Loucy (cell line): ENCODE results near the gene FGD6.

Experiments
- H2AFZ ChIP-seq: fragments of 200-600 bp; sonication (generic); 2 replicates; pipeline ENCODE4 v1.6.0; 2016; ENCODE audit warnings: antibody characterized with exemption, mild to moderate bottlenecking, low read length, moderate library complexity
- H3F3A ChIP-seq: fragments of 200-600 bp; 2 replicates; pipeline ENCODE4 v1.6.0; 2016; ENCODE audit warnings: antibody characterized with exemption, low read depth, mild to moderate bottlenecking
- H3K27me3 ChIP-seq: fragments of 200-600 bp; sonication (generic); 2 replicates; pipeline ENCODE4 v1.6.1; 2014; ENCODE audit warnings: low read length, mild to moderate bottlenecking; ENCODE audit not compliant: insufficient read depth, poor library complexity, severe bottlenecking
- H3K36me3 ChIP-seq: fragments of 200-600 bp; sonication (generic); 2 replicates; pipeline ENCODE4 v1.6.1; 2016; ENCODE audit warnings: low read length; ENCODE audit not compliant: insufficient read depth
- H3K4me1 ChIP-seq: fragments of 200-600 bp; sonication (generic); 2 replicates; pipeline ENCODE4 v1.5.1; 2014; ENCODE audit warnings: low read length, mild to moderate bottlenecking; ENCODE audit not compliant: insufficient read depth, poor library complexity, severe bottlenecking
- H3K4me2 ChIP-seq: fragments of 200-600 bp; sonication (generic); 2 replicates; pipeline ENCODE4 v1.6.0; 2014; ENCODE audit warnings: antibody characterized with exemption, low read length, low read depth, mild to moderate bottlenecking; ENCODE audit not compliant: poor library complexity, severe bottlenecking
- H3K4me3 ChIP-seq: fragments of 200-600 bp; sonication (generic); 2 replicates; pipeline ENCODE4 v1.5.1; 2014; ENCODE audit warnings: low read length, mild to moderate bottlenecking, mixed read lengths; ENCODE audit not compliant: poor library complexity, severe bottlenecking
- H3K79me2 ChIP-seq: fragments of 200-600 bp; sonication (generic); 2 replicates; pipeline ENCODE4 v1.6.1; 2014; ENCODE audit warnings: low read length; ENCODE audit not compliant: insufficient read depth
- H3K9ac ChIP-seq: fragments of 200-600 bp; sonication (generic); 2 replicates; pipeline ENCODE4 v1.6.0; 2014; ENCODE audit warnings: mild to moderate bottlenecking, low read depth, low read length, moderate library complexity; ENCODE audit not compliant: poor library complexity, severe bottlenecking
- H3K9me2 ChIP-seq: fragments of 200-600 bp; sonication (generic); replicated peaks from 2 replicates; pipeline ENCODE4 v1.6.1; 2016; ENCODE audit warnings: low read depth, low read length, mixed read lengths
- H3K9me3 ChIP-seq: fragments of 200-600 bp; sonication (generic); 2 replicates; pipeline ENCODE4 v1.6.1; 2014; ENCODE audit warnings: mild to moderate bottlenecking, antibody characterized with exemption, low read length, low read depth; ENCODE audit not compliant: insufficient read depth
- H4K20me1 ChIP-seq: fragments of 200-600 bp; sonication (generic); 2 replicates; pipeline ENCODE4 v1.6.0; 2014; ENCODE audit warnings: antibody characterized with exemption, low read length, mild to moderate bottlenecking; ENCODE audit not compliant: insufficient read depth, poor library complexity, severe bottlenecking
- CTCF ChIP-seq: fragments of 200-600 bp; sonication (generic); conservative IDR thresholded peaks from 2 replicates; pipeline ENCODE4 v1.5.1; 2014; ENCODE audit warnings: mild to moderate bottlenecking, antibody characterized with exemption, low read length
- EZH2phosphoT487 ChIP-seq: fragments of 200-600 bp; IDR thresholded peaks from 2 replicates; pipeline ENCODE4 v1.6.1; 2018; ENCODE audit warnings: antibody characterized with exemption, mild to moderate bottlenecking, moderate library complexity, borderline replicate concordance

FGD6 gene

GRCh38 chr12:95177201-95177768 lies 40.0 kb downstream of the FGD6 start:
- TF ChIP-seq CTCF (no peak), EZH2phosphoT487 (no peak)

GRCh38 chr12:95173392-95174251 lies 43.6 kb downstream of the FGD6 start:
- Histone ChIP-seq H3K9me2 (no peaks in the 10 kb centered on the region), H3F3A (0 out of 2 replicates have a peak, but pooled peaks cover 3% of the 10 kb centered on the region), H3K9ac (no peak overlapping the region), H4K20me1 (no peaks in the 10 kb centered on the region), H3K79me2 (no peaks in the 10 kb centered on the region), H3K4me2 (no peak overlapping the region), H3K36me3 (no peaks in the 10 kb centered on the region), H3K27me3 (no peaks in the 10 kb centered on the region), H3K4me1 (no peaks in the 10 kb centered on the region), H3K9me3 (no peaks in the 10 kb centered on the region), H3K4me3 (no peak overlapping the region), H2AFZ (no peak overlapping the region)
- TF ChIP-seq EZH2phosphoT487 (no peak), CTCF (no peak)

More at GRCh38 chr12:95177201-95177768, 40.0 kb downstream of the FGD6 start:
- Histone ChIP-seq H4K20me1 (no peaks in the 10 kb centered on the region), H3K9me3 (no peaks in the 10 kb centered on the region), H3K4me1 (no peaks in the 10 kb centered on the region), H3K79me2 (no peaks in the 10 kb centered on the region), H3K9me2 (no peaks in the 10 kb centered on the region), H3K36me3 (no peaks in the 10 kb centered on the region), H3K4me2 (no peak overlapping the region), H3F3A (no peaks in the 10 kb centered on the region), H3K27me3 (no peaks in the 10 kb centered on the region), H3K9ac (no peak overlapping the region), H2AFZ (no peak overlapping the region), H3K4me3 (no peak overlapping the region)

- Histone ChIP-seq H3K9ac (no peak overlapping the region), H3K4me3 (no peak overlapping the region), H3F3A (0 out of 2 replicates have a peak, but pooled peaks cover 3% of the 10 kb centered on the region), H3K27me3 (no peaks in the 10 kb centered on the region), H3K4me1 (no peaks in the 10 kb centered on the region), H3K9me3 (no peaks in the 10 kb centered on the region), H4K20me1 (no peaks in the 10 kb centered on the region), H2AFZ (no peak overlapping the region), H3K79me2 (no peaks in the 10 kb centered on the region), H3K36me3 (no peaks in the 10 kb centered on the region), H3K4me2 (no peak overlapping the region), H3K9me2 (no peaks in the 10 kb centered on the region)
- TF ChIP-seq CTCF (no peak), EZH2phosphoT487 (no peak)
Observed at GRCh38 chr12:95169368-95169767, 47.9 kb downstream of the FGD6 start.
